Measurements from ENCODE around the gene GARIN5A. TPM values are rescaled to one million over a fixed set of nuclear protein-coding genes. Genes with fewer than 3 reads are reported as not detected.

The GARIN5A gene
- total RNA-seq, 8 experiments from 2014 or later = 0.46 to 6.9 (median 1.9) TPM

DNA sequence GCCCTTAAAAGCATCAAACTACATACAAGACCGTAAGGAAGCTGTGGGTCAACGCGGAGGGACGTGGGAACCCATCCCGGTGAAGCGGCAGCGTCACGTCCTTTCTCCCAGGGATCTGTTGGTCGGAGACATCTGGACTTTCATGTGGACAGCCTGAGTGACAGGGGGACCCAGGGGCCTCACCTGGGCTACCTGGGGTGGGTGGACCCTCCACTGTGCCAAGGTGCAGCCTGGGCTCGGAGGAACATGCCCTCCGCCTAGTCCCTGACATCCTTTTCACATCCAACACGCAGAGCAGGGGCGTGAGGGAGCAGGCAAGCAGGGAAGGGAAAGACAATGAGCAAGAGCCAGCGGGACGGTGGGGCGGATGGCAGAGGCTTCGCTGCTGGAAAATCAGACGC, 13.8 kb upstream of the GARIN5A start:
- peak overlapping the region in 1 of 2 donors; percentile 64 for H3K27ac ChIP-seq
- H3K4me1 ChIP-seq (replicated peaks in 1 of 2) = peaks cover 16 to 21% of the 10 kb centered on the region in 2 donors
- H3K4me3 ChIP-seq = no peak overlapping the region
- in situ Hi-C loops (cut with MboI; ENCODE audit: low pct_unique_long_range_greater_than_20kb in 2 of 9, low sequenced_read_pairs in 9 of 9, unreplicated experiment in 9 of 9) = no loop called here
- WGBS, 10 experiments = 63 to 100% (median 82%) methylated on average over 1 to 13 of the region's 18 CpGs; no CpG with 5 or more reads in 3 of the 10 experiments
- no peak for ATAC-seq (replicated peaks in 6 of 8)

DNA sequence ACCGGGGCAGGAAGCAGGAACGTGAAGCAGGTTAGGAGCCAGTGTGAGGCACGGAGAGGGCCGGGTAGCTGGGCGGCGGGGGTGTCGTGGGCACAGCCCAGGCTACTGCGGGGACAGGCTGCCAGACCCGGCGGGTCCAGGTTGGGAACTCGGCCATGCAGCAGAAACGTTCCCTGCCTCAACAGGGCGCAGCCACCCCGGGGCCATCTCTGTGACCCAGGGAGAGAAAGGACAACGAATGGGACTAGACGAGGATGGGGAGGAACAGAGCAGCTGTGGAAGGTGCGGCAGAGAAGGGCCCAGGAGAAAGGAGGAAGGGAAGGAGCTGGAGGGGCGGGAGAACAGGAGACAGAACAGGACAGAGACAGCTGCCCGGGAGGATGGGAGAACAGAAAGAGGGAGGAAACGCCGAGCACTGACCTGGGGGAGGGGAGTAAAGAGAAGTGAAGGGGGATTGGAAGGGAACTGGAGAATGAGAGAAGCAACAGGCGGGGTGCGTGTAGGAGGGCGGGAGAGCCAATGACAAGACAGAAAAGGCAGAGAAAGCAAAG, 12.9 kb upstream of the GARIN5A start:
- peaks cover 16 to 21% of the 10 kb centered on the region in 2 donors for H3K4me1 ChIP-seq (replicated peaks in 1 of 2)
- H3K27ac ChIP-seq = no peak overlapping the region
- H3K4me3 ChIP-seq = no peak overlapping the region
- in situ Hi-C loops (cut with MboI; ENCODE audit: low pct_unique_long_range_greater_than_20kb in 2 of 9, low sequenced_read_pairs in 9 of 9, unreplicated experiment in 9 of 9) = no loop called here
- no peak for ATAC-seq (replicated peaks in 6 of 8)
- WGBS, 10 experiments = 23 to 53% (median 40%) methylated on average over 2 to 15 of the region's 24 CpGs; no CpG with 5 or more reads in 2 of the 10 experiments

DNA sequence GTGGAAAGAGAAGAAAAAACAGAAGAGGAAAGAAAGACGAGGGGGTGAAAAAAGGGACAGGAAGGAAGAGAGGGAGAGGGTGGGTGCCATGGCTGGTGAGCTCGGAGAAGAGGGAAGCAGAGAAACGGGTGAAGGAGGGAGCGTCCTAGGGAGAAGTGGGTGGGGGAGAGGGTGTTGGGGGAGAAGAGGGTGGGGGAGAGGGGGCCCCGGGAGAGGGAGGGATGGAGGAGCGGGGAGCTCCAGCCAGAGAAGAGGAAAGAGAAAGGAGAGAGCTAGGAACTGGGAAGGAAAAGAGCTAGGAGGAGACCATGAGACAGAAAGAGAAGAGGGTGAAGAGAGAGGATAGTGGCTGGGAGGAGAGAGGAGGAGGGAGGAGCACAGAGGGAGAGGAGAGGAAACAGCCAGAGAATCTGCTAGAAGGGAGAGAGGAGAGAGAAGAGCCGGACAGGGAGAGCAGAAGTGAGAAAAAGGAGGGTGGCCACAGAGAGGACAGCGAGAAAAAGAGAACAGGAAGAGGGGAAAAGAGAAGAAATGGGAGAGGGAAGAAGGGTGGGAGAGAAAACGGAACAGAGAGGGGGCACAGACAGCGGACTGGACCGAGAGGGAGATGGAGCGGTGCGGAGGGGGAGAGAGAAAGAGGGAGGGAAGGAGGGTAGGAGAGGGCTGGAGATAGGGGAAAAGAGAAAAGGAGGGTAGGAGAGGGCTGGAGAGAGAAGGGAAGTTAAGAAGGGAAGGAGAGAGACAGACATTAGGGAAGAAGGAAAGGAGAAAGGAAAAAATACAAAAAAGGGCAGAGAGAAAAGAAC, 11.9 kb upstream of the GARIN5A start:
- in situ Hi-C loops (cut with MboI; ENCODE audit: low pct_unique_long_range_greater_than_20kb in 2 of 9, low sequenced_read_pairs in 9 of 9, unreplicated experiment in 9 of 9) = no loop called here
- Histone ChIP-seq H3K4me3 (no peak overlapping the region), H3K4me1 (replicated peaks in 1 of 2) (peaks cover 16 to 21% of the 10 kb centered on the region in 2 donors), H3K27ac (no peak overlapping the region)
- ATAC-seq (replicated peaks in 6 of 8) = no peak
- 7 to 65% (median 37%) methylated on average over 3 to 11 of the region's 13 CpGs; no CpG with 5 or more reads in 3 of the 10 experiments for WGBS, 10 experiments

DNA sequence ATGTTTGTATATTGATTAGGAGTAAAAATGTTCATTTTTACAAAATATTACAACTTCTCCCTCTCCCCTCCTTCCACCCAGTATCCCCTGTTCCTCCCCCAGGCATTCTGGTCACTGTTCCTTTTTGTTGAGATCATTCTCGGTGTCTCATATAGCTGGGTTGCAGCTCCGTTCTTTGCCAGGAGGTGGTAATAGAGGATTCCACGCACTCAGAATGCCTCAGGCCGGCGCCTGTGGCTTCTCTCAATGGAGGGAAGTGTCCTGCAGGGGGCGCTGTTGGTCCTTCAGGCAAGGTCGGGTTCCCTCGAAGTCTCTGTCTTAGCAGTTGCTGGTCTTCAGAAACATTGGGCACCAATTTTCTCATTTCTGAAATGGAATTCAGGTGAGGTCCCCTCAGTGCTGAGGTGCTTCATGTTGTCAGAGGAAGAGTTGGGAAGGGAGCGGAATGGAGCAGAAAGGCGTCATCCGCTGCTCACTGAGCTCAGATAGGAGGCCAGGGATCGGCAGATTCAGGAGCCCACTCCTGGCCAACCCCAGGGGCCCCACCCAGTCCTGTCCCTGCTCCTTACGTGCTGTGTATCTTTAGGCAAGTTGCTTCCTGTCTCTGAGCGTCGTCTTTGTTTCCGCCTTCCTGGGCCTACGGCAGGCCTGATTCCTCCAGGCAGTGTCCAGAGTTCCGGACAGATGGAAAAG, 10.3 kb upstream of the GARIN5A start:
- peak in 1 of 8 experiments; percentile 27 for ATAC-seq (replicated peaks in 6 of 8)
- WGBS, 10 experiments = 19 to 100% (median 67%) methylated on average over 3 to 11 of the region's 18 CpGs; no CpG with 5 or more reads in 1 of the 10 experiments
- no peak overlapping the region for H3K27ac ChIP-seq

DNA sequence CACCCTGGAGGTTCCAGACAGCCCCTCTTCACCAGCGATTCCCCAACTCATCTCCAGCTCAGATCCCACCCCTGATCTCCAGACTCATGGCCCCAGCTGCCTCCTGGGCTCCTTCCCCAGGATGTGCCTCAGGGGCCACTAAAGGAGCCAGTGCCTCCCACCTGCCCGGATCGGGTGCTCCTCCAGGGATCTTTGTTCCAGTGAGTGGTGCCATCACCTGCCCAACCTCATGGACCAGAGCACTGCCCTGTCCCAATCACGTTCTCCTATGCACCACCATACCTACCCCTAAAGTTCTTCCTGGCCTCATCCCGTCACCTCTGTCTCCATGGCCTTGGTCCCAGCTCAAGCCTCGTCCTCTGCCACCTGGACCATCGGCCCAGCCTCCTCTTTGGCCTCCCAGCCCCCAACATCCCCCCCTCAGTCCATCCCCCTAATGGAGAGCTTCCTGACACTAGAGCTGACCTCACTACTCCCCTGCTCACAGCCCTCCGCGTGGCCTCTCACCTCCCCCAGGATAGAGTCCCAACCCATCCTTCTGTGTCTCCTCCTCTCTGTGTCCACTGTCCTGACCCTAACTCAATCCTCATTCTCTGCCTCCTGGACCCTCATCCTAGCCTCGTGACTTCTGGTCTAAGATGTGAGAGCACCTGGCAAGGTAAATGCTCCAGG, 8.8 kb upstream of the GARIN5A start:
- in situ Hi-C loops (cut with MboI; ENCODE audit: low pct_unique_long_range_greater_than_20kb in 2 of 9, low sequenced_read_pairs in 9 of 9, unreplicated experiment in 9 of 9) = no loop called here
- WGBS, 10 experiments = 52 to 100% (median 83%) methylated on average over 1 to 5 of the region's 10 CpGs; no CpG with 5 or more reads in 6 of the 10 experiments

More for the DNA sequence above, 10.3 kb upstream of the GARIN5A start:
- peaks cover 12 to 16% of the 10 kb centered on the region in 2 donors for H3K4me1 ChIP-seq (replicated peaks in 1 of 2)
- in situ Hi-C loops (cut with MboI; ENCODE audit: low pct_unique_long_range_greater_than_20kb in 2 of 9, low sequenced_read_pairs in 9 of 9, unreplicated experiment in 9 of 9) = no loop called here
- no peak overlapping the region for H3K4me3 ChIP-seq

DNA sequence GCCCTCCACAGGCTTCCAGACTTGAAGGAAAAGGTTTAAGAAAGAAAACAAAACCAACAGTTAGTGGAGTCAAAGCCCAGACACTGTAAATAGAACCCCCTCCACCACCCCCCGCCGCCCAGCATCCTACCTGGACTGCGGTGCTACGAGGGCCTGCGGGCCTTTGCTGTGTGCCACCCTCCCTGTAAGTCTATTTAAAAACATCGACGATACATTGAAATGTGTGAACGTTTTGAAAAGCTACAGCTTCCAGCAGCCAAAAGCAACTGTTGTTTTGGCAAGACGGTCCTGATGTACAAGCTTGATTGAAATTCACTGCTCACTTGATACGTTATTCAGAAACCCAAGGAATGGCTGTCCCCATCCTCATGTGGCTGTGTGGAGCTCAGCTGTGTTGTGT, 6.3 kb upstream of the GARIN5A start:
- 28 to 100% (median 70%) methylated on average over 2 to 4 of the region's 10 CpGs; no CpG with 5 or more reads in 5 of the 10 experiments for WGBS, 10 experiments
- in situ Hi-C loops (cut with MboI; ENCODE audit: low pct_unique_long_range_greater_than_20kb in 2 of 9, low sequenced_read_pairs in 9 of 9, unreplicated experiment in 9 of 9) = no loop called here
- no peak overlapping the region for H3K4me3 ChIP-seq
- no peaks in the 10 kb centered on the region for H3K4me1 ChIP-seq (replicated peaks in 1 of 2)
- no peak for ATAC-seq (replicated peaks in 6 of 8)
- H3K27ac ChIP-seq = no peak overlapping the region

More for the DNA sequence above, 8.8 kb upstream of the GARIN5A start:
- no peak overlapping the region for H3K27ac ChIP-seq
- peaks cover 0 to under 1% of the 10 kb centered on the region in 2 donors for H3K4me1 ChIP-seq (replicated peaks in 1 of 2)
- H3K4me3 ChIP-seq = no peak overlapping the region
- no peak for ATAC-seq (replicated peaks in 6 of 8)

DNA sequence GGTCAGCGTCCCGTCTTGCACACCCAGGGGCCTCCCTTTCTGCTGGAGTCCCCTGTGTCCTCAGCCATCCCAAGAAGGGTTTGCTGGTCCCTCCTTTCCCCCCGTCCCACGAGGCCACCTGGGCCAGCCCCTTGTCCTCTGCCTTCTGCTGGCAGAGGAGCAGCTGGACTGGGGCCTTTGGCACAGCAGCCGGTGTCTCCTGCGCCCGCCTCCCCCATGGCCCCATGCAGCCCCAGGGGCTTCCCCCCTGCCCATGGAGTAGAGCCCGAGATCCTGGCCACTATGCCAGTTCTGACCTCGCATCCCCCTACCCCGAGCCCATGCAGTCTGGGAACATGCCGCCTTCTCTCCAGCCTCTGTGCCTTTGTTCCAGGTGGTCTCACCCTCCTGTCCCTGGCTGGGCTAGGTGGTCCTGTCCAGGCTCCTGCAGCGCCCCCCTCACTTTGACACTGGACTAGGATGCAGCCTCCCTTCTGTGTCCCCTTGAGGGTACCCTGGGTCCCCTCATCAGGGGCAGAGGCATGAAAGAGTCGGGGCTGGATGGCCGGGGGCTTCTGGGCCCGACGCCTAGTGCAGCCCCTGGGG, 5.7 kb upstream of the GARIN5A start:
- in situ Hi-C loops (cut with MboI; ENCODE audit: low pct_unique_long_range_greater_than_20kb in 2 of 9, low sequenced_read_pairs in 9 of 9, unreplicated experiment in 9 of 9) = no loop called here

DNA sequence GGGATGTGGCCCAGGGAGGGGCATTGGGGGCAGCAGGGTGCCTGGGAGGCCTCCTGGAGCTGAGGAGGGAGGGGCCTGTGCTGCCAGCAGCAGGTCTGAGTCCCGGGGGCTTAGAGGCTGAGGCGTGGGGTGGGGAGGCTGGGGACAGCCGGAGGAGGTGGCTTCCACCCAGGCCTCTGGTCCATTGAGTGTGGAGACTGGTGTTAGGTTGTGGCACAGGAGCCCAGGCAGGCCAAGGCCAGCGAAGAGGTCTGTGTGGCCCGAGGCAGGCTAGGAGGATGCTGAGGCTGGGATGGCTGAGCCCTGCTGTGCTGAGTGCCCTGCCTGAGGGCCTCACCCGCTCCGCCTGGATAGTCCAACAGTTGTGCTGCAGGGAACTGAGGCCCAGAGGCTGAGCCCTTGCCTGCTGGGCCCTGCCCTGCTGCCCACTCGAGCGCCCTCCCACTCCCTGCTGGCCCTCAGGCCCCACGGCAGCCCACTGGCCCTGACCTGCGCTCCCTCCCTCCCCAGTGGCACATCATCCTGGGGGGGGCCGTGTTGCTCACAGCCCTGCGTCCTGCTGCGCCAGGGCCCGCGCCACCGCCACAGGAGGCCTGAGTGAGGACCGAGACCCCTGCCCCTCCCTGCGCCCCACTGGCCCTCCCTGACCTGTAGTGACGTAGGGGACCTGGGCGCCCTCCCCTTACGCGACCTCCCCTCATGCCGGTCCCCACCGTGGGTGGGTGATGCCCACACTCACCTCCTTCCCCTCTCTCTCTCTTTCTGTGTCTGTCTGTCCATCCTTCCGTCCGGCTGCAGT, 4.9 kb upstream of the GARIN5A start:
- H3K27ac ChIP-seq = no peak overlapping the region
- no peak for ATAC-seq (replicated peaks in 6 of 8)
- WGBS, 10 experiments = 100% methylated on average over 1 of the region's 27 CpGs; no CpG with 5 or more reads in 9 of the 10 experiments

More for the DNA sequence above, 5.7 kb upstream of the GARIN5A start:
- H3K27ac ChIP-seq = no peak overlapping the region
- WGBS, 10 experiments = 57 to 80% methylated on average over 1 to 2 of the region's 16 CpGs; no CpG with 5 or more reads in 8 of the 10 experiments
- no peak for ATAC-seq (replicated peaks in 6 of 8)
- H3K4me1 ChIP-seq (replicated peaks in 1 of 2) = peaks cover under 1 to 5% of the 10 kb centered on the region in 2 donors
- no peak overlapping the region for H3K4me3 ChIP-seq

DNA sequence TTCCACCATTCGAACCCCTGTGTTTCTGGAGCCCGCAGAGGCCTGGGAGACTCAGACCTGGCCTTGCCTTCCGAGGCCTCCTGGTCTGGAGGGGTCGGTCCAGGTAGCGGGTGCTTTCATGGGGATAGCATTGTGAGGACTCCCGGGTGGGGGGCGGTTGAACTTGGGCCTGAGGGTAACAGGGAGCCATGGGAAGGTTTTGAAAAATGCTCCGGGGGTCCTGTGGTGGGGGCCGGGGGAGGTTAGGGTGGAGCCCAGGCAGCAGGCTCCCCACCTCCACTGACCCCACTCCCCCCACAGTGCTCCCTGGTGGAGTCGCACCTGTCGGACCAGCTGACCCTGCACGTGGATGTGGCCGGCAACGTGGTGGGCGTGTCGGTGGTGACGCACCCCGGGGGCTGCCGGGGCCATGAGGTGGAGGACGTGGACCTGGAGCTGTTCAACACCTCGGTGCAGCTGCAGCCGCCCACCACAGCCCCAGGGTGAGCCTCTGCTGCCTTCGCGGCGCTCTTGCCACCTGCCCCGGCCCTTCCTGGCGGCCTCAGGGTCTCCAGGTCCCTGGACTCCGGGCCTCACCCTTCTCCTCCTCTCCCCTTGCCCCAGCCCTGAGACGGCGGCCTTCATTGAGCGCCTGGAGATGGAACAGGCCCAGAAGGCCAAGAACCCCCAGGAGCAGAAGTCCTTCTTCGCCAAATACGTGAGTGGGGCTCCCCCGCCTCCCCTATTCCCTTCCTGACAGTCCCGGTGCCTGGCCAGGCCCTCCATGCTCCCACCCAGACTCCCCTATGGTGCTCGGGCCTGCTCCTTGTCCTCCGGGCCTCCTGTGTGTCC, 3.8 kb upstream of the GARIN5A start:
- Histone ChIP-seq H3K4me3 (no peak overlapping the region), H3K27ac (no peak overlapping the region), H3K4me1 (replicated peaks in 1 of 2) (peaks cover 5 to 9% of the 10 kb centered on the region in 2 donors)
- 70 to 89% (median 83%) methylated on average over 2 to 4 of the region's 37 CpGs; no CpG with 5 or more reads in 7 of the 10 experiments for WGBS, 10 experiments
- ATAC-seq (replicated peaks in 6 of 8) = no peak
- in situ Hi-C loops (cut with MboI; ENCODE audit: low pct_unique_long_range_greater_than_20kb in 2 of 9, low sequenced_read_pairs in 9 of 9, unreplicated experiment in 9 of 9) = no loop called here

More for the DNA sequence above, 4.9 kb upstream of the GARIN5A start:
- peaks cover 5 to 9% of the 10 kb centered on the region in 2 donors for H3K4me1 ChIP-seq (replicated peaks in 1 of 2)
- in situ Hi-C loops (cut with MboI; ENCODE audit: low pct_unique_long_range_greater_than_20kb in 2 of 9, low sequenced_read_pairs in 9 of 9, unreplicated experiment in 9 of 9) = no loop called here
- H3K4me3 ChIP-seq = no peak overlapping the region

DNA sequence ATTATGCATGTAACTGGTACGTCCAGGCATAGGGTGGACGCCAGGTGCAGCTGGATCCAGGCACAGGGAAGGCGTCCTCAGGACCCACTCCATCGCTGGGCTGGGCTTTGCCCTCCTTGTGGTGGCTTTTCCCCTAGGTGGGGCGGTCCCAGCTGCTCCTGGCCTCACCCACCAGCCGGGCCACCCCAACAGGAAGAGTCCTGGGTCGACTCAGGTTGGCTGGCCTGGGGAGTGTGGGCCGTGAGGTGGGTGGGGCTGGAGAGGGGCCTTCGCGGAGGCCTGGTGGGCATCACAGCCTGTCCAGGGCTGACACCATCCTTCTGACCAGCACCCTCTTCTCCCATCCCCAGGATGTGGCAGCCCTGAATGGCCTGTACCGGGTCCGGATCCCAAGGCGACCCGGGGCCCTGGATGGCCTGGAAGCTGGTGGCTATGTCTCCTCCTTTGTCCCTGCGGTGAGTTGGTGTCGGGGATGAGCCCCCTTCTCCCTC, 3.2 kb upstream of the GARIN5A start:
- H3K27ac ChIP-seq = no peak overlapping the region
- no peak overlapping the region for H3K4me3 ChIP-seq
- no peak for ATAC-seq (replicated peaks in 6 of 8)
- 80 to 100% (median 100%) methylated on average over 1 to 7 of the region's 16 CpGs; no CpG with 5 or more reads in 3 of the 10 experiments for WGBS, 10 experiments
- in situ Hi-C loops (cut with MboI; ENCODE audit: low pct_unique_long_range_greater_than_20kb in 2 of 9, low sequenced_read_pairs in 9 of 9, unreplicated experiment in 9 of 9) = no loop called here
- H3K4me1 ChIP-seq (replicated peaks in 1 of 2) = peaks cover 5 to 9% of the 10 kb centered on the region in 2 donors
